Lower leg skin (tissue), 4 donors: ENCODE results near the gene TNFAIP8L3. TPM values are rescaled to one million over a fixed set of nuclear protein-coding genes. Genes with fewer than 3 reads are reported as not detected.

Source experiments
- DNase-seq, 2 donors: peaks; one replicate each; pipeline ENCODE4 v3.0.0-alpha.2; 2019; ENCODE audit warnings: low spot score in 2 of 2
- H3K4me3 ChIP-seq: fragments of 200-600 bp; sonication (generic); 2 replicates; pipeline ENCODE4 v1.5.1; 2017; ENCODE audit warnings: mild to moderate bottlenecking, low read depth; ENCODE audit not compliant: poor library complexity, severe bottlenecking
- POLR2A ChIP-seq, 2 donors: fragments of 450-650 bp; IDR thresholded peaks; one replicate each; pipeline ENCODE4 v1.6.1; 2016 to 2017; ENCODE audit warnings: antibody characterized with exemption in 2 of 2, mild to moderate bottlenecking in 1 of 2, moderate library complexity in 1 of 2
- WGBS, 2 donors: methylation state at CpG; one replicate each; pipeline ENCODE4 v1.1.5; 2018; 5-methylcytosine and 5-hydroxymethylcytosine counted together
- intact Hi-C: fragments of 100-400 bp; cut with DNase I; formaldehyde crosslinking; loops from one replicate; pipeline ENCODE4 v1.15.0; 2023; ENCODE audit warnings: low total_unique reads
- total RNA-seq, 4 donors: library from RNA; depleted of rRNA; stranded (reverse); fragments of >200 nt; gene quantifications; one replicate each; pipeline ENCODE4 v1.1.0, GENCODE V29; 2016
- TF ChIP-seq, protein P1 (sequence below), 3 donors: fragments of 450-650 bp; IDR thresholded peaks; one replicate each; pipeline ENCODE4 v1.5.1; 2016; ENCODE audit warnings: antibody characterized with exemption in 3 of 3, mild to moderate bottlenecking in 3 of 3, moderate library complexity in 2 of 3

Gene TNFAIP8L3
- total RNA-seq, 4 donors from 2014 or later, result 13.6 to 27.2 (median 22.1) TPM

DNA sequence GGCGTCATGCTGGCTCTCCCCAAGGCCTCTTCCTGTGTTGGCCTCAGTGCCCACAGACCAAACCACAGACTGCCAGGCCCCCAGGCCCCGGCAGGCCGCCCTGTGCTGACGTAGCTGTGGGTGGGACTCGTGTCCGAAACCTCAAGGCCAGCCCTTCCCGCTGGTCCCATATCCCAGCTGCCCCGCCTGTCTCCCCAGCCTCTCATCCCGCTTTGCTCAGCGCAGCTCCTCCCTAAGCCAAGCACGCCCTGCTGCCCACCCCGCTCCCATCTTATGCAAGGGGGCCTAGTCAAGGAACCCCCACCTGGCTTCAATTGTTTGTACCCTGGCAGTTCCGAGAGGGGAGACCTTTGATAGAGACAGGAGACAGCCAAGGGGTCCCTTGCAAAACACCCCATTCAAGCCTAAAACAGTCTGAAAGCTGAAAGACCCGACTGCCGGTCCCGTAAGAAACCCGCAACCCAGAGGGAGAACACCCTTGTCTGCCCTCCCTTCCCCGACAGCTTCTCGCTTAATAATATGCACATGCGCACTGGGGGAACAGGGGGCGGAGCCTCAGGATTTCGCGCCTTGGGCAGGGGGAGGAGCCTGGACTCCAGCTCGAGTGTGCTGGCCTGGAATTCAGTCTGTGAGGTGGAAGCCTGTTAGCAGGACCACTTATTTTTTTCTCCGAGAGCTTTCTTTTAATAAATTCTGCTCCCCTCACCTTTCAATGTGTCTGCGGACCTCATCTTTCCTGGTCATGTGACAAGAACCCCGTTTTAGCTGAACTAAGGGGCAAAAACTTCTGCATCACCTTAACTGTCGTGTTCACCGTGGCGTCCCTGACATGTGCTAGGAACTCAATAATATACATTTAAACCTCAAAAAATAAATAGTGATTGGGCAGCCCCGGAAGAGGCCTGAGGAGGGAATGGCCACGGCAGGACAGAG, 17.2 kb downstream of the TNFAIP8L3 start:
- WGBS, 2 donors, result 69 to 75% methylated on average over 32 of the region's 32 CpGs
- intact Hi-C loops, result no loop called here
- H3K4me3 ChIP-seq, result no peak overlapping the region
- peak in 1 of 2 donors; percentile 91 for DNase-seq
- TF ChIP-seq, protein P1, sequence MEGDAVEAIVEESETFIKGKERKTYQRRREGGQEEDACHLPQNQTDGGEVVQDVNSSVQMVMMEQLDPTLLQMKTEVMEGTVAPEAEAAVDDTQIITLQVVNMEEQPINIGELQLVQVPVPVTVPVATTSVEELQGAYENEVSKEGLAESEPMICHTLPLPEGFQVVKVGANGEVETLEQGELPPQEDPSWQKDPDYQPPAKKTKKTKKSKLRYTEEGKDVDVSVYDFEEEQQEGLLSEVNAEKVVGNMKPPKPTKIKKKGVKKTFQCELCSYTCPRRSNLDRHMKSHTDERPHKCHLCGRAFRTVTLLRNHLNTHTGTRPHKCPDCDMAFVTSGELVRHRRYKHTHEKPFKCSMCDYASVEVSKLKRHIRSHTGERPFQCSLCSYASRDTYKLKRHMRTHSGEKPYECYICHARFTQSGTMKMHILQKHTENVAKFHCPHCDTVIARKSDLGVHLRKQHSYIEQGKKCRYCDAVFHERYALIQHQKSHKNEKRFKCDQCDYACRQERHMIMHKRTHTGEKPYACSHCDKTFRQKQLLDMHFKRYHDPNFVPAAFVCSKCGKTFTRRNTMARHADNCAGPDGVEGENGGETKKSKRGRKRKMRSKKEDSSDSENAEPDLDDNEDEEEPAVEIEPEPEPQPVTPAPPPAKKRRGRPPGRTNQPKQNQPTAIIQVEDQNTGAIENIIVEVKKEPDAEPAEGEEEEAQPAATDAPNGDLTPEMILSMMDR (IDR thresholded peaks at IDR 0.05), result no peak
- TF ChIP-seq POLR2A (IDR thresholded peaks at IDR 0.05), result no peak

- DNase-seq, result no peak
- H3K4me3 ChIP-seq, result no peak overlapping the region
- 91 to 92% methylated on average over 16 of the region's 16 CpGs for WGBS, 2 donors
- intact Hi-C loops, result no loop called here
- TF ChIP-seq POLR2A (IDR thresholded peaks at IDR 0.05), result no peak
- TF ChIP-seq, protein P1 (IDR thresholded peaks at IDR 0.05), result no peak
These were observed 18.0 kb downstream of the TNFAIP8L3 start for GRCh38 chr15:51076524-51077220.

DNA sequence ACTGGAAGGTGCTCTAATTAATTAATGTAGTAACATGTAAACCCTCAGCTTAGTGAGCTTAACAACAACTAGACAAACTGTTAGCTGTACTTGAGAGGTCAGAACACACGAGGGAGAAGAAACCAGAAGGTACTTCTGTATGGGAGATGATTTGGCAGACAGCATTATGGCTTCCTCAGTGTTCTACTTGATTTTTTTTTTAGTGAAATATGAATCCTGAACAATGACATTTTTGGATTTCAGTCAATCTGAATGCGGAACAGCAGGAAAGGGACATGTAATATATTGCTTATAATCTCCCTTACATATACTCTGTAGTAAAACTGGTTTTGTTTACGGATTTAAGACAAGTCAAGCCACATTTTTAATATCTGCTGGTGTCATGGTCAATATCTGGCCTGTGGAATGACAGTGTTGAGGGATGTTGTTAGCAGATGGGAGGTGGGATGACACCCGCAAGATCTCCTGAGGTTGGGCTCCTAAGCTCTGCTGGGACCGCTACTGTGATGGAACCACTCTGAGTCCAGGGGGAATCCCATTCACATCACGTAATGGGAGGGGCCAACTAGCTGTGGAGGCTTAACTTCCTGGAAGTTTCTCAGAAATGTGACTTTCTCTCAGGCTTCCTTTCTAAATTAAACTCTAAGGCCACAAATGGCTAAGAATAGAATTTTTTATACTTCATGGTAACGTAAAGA, 18.7 kb downstream of the TNFAIP8L3 start:
- intact Hi-C loops, result no loop called here
- TF ChIP-seq, protein P1 (IDR thresholded peaks at IDR 0.05), result no peak
- no peak for TF ChIP-seq POLR2A (IDR thresholded peaks at IDR 0.05)
- no peak overlapping the region for H3K4me3 ChIP-seq
- WGBS, 2 donors, result 64 to 68% methylated on average over 7 of the region's 7 CpGs
- DNase-seq, result no peak

DNA sequence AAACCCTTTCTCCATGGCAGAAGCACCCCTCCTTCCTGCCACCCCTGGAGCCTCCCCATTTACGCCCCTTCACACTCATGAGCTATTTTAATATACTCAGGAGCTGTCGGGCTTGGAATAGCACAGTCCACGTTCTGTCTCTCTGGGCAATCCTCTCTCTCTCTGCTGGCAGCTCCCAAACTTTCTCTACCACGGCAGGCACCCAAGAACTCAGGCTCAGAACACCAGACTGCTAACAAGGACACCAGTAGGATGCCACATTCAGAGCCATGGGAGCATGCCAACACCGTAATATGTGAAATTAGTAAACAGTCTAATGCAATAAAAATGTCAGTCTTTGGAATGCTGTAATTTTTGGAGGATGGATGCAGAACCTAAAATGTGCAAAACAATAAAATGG, 19.3 kb downstream of the TNFAIP8L3 start:
- TF ChIP-seq POLR2A (IDR thresholded peaks at IDR 0.05), result no peak
- TF ChIP-seq, protein P1 (IDR thresholded peaks at IDR 0.05), result no peak
- WGBS, 2 donors, result 26 to 29% methylated on average over 5 of the region's 5 CpGs
- intact Hi-C loops, result no loop called here
- no peak for DNase-seq
- no peak overlapping the region for H3K4me3 ChIP-seq

DNA sequence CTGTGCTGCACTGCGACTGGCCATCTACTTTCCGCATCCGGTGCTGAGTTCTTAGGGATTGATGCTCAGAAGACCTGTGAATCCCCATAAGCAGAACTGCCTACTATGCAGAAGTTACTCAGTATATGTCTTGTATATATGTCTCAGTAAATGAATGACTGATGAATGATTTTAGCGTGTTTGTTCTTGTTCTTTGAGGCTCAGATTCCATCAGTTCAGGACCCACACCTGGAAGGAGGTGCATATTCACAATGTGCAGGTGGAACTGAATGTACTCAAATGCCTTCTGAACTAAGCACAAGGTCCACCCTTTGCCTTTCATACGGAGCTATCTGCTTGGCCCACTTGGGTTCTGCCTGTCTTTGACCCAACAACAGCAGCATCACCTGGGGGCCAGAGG, 19.8 kb downstream of the TNFAIP8L3 start:
- intact Hi-C loops, result no loop called here
- DNase-seq, result no peak
- no peak overlapping the region for H3K4me3 ChIP-seq
- WGBS, 2 donors, result 75 to 80% methylated on average over 5 of the region's 5 CpGs
- TF ChIP-seq POLR2A (IDR thresholded peaks at IDR 0.05), result no peak
- TF ChIP-seq, protein P1 (IDR thresholded peaks at IDR 0.05), result no peak
